ENCODE data around the gene CYB561. TPM values are rescaled to one million over a fixed set of nuclear protein-coding genes. Genes with fewer than 3 reads are reported as not detected.

The CYB561 gene
- total RNA-seq, 1 experiment from 2014 or later: 104 TPM

- DNase-seq (ENCODE audit: low spot score): no peak
These were observed 33.9 kb downstream of the CYB561 start for GRCh38 chr17:63412234-63412633.

GRCh38 chr17:63407741-63408330, 38.3 kb downstream of the CYB561 start:
- no peak for DNase-seq (ENCODE audit: low spot score)

- peak; percentile 96 for DNase-seq (ENCODE audit: low spot score)
These were observed 39.3 kb downstream of the CYB561 start for GRCh38 chr17:63406689-63407330.

DNA sequence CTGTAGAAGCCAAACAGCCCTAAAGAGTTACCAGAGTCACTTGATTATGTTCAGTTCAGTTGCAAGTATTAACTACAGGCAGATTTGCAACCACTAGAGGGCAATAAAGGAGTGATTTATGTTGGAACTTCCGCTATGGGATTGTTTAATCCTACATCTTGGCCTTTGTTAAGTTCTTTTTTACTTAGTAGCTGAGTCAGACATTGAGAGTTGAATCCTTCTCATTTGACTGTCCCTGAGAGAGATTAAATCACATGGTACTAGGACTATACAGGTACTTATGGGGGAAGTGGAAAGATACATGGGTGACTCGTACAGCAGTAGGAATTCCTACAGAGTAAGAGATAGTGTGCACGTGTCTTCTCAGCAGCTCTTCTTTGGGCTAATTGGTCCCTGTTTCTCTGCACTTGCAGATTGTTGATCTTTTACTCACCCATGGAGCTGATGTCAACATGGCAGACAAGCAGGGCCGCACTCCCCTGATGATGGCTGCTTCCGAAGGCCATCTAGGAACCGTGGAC, 40.3 kb downstream of the CYB561 start:
- peak; percentile 81 for DNase-seq (ENCODE audit: low spot score)

DNA sequence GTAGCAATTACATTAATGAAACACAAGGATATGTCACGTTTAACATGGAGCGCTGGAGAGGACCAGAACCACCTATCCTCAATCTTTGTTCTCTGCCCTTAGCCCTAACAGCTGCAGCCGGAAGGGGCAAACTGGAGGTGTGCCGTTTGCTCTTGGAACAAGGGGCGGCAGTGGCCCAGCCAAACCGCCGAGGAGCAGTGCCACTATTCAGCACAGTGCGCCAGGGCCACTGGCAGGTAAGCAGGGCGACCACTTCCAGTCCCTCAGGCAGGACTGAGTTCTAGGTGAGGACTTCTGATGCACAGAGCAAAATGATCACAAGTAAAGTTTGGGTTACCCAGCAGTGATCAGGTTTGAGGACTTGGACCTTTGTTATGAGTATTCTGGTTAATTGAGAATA, 41.1 kb downstream of the CYB561 start:
- DNase-seq (ENCODE audit: low spot score): no peak

DNA sequence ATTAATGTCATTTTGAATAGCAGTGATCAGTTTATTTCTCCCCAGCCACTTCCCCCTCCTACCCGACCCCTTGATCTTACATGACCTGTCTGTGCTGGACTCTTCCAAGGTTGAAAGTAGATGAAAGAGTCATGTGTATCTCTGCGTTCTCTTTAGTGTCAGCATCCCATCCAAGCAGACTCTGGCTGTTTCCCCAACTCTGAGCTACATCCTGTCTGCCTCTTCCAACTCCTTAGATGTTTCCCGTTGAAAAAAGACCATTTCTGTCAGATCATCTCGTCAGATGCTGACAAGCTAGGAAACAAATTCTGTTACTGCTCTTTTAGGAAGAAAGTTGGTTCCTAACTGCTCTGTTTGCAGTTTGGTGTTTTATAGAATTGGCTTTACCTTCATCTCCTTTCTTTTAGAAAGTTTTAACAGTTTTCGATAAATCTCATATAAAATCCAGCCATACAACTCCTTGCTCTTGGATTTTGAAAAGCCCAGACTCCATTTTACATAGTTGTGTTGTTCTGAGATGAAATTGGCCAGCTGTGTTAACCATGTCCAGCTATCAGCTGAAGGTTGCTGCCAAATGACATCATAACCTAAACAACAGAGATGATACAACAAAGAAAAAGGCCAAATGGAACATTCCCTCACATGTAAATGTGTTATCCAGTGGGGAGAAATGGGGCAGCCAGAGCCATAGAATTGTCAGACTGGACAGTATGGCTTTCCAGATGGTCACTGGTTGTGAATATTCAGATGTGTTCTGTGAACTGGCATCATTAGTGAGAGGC, 43.5 kb downstream of the CYB561 start:
- DNase-seq (ENCODE audit: low spot score): no peak

GRCh38 chr17:63399856-63400255, 46.2 kb downstream of the CYB561 start:
- DNase-seq (ENCODE audit: low spot score): no peak

DNA sequence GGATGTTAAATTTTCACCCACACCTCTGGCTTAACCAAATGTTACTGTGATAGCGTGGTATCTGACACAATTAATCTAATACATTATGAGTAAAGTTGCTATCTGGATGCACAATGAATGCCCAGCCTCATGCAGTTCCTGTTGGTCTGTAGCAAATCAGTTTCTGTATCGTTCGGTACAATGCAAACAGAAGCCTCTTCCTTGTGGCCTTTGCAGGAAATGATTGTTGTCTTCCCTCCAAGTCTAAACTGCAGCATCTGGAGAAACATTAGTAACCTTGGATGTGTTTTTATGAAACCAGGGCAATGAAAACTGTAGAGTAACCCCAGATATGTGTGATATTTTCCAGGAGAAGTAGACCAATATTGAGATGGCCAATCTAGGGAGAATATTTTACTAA, 46.8 kb downstream of the CYB561 start:
- no peak for DNase-seq (ENCODE audit: low spot score)

GRCh38 chr17:63398680-63399079, 47.4 kb downstream of the CYB561 start:
- no peak for DNase-seq (ENCODE audit: low spot score)

- no peak for DNase-seq (ENCODE audit: low spot score)
These were observed 50.9 kb downstream of the CYB561 start for GRCh38 chr17:63395075-63395805.

- no peak for DNase-seq (ENCODE audit: low spot score)
These were observed 56.0 kb downstream of the CYB561 start for GRCh38 chr17:63390090-63390489.

DNA sequence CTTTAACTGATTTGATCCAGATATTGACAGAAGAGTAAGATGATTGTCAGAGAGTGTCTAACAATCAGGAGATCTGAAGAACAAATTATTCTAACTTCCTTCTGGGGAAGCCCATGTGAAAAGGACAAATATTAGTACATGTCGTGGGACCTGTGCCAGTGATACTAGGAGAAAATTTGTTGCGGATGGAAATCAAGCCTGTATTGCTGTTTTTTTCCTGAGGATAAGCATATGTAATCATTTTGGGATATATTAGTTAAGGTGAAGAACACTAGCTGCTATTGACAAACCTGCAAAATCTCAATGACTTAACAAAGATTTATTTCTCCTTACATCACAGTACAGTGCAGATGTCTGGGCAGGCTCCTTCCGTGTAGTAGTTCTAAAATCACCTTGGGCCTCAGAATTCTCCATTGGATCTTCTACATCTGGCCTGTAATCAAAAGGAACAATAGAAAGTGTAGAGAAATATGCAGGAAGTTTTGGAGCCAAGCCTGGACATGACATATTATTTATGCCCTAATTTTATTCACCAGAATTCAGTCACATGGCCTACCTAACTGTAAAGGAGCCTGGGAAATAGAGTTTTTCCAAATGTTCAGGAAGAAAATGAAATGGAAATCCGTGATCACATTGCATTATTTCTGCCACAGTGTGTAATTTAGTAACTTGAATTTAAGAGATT, 58.3 kb downstream of the CYB561 start:
- no peak for DNase-seq (ENCODE audit: low spot score)

DNA sequence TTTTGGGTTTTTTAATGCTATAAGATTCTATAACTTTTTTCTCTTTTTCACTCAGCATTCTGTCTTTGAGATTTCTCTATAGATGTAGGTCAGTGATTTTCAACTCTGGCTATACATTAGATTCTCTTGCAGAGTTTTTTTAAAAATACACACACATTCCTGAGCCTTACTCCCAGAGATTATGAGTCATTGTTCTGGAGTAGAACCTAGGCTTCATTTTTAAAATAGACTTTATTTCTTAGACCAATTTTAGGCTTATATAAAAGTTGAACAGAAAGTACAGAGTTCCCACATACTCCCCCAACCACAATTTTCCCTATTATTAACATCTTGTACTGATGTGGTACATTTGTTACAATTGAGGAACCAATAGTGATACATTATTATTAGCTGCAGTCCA, 63.3 kb downstream of the CYB561 start:
- DNase-seq (ENCODE audit: low spot score): no peak

Small RNA genes lying within 50 kb of the gene (small RNA-seq; reads per million reads assigned to genes)
- gene AC005828.6: not detected

Other genes starting within 250 kb of the CYB561 start
- 3.1 TPM in 1 of 2 replicates, not detected in the other for gene ACE, start 30.8 kb upstream of the CYB561 start, total RNA-seq (2014; rRNA removed; shearing (Covaris generic))
- gene KCNH6, start 77.1 kb upstream of the CYB561 start, total RNA-seq (2014; rRNA removed; shearing (Covaris generic)): 0.61 TPM in 1 of 2 replicates, not detected in the other
- gene DCAF7, start 104.2 kb upstream of the CYB561 start, total RNA-seq (2014; rRNA removed; shearing (Covaris generic)): 35.7 and 39.6 TPM in 2 replicates
- 27.0 and 28.3 TPM in 2 replicates for gene TACO1, start 154.6 kb upstream of the CYB561 start, total RNA-seq (2014; rRNA removed; shearing (Covaris generic))
- gene MAP3K3, start 176.1 kb upstream of the CYB561 start, total RNA-seq (2014; rRNA removed; shearing (Covaris generic)): 19.4 and 20.1 TPM in 2 replicates